Measurements from ENCODE around the gene ASB7.

Gene ASB7

GRCh38 chr15:100696452-100696851 is 94.1 kb downstream of the ASB7 start:
- no peak overlapping the region for H3K4me3 ChIP-seq (ENCODE audit: insufficient read depth, low read depth, low read length, poor library complexity, severe bottlenecking)
- no peak overlapping the region for H3K27ac ChIP-seq (ENCODE audit: insufficient read depth, low read length, poor library complexity, severe bottlenecking)
- no peaks in the 10 kb centered on the region for H3K36me3 ChIP-seq (ENCODE audit: control insufficient read depth, insufficient read depth, low read length)
- H3K9me3 ChIP-seq (ENCODE audit: control insufficient read depth, low read length): no peaks in the 10 kb centered on the region
- no peak for DNase-seq
- no peaks in the 10 kb centered on the region for H3K4me1 ChIP-seq (ENCODE audit: control insufficient read depth, insufficient read depth, low read length, poor library complexity, severe bottlenecking)
- H3K27me3 ChIP-seq (replicated peaks; ENCODE audit: control insufficient read depth, insufficient read depth, low read length, poor library complexity, severe bottlenecking): no peaks in the 10 kb centered on the region
